ENCODE data around the gene PARK7. TPM values are rescaled to one million over a fixed set of nuclear protein-coding genes. Genes with fewer than 3 reads are reported as not detected.

The PARK7 gene
- polyA plus RNA-seq, 2 donors: 146 to 184 TPM

GRCh38 chr1:8003438-8004112, 42.1 kb downstream of the PARK7 start:
- WGBS, 2 donors: 59 to 63% methylated on average over 6 of the region's 6 CpGs
- Histone ChIP-seq H3K27ac (ENCODE audit: low read depth in 2 of 2, low read length in 1 of 2) (peak overlapping the region; percentile 89 to 99), H3K9me3 (ENCODE audit: control insufficient read depth in 2 of 2, insufficient read depth in 1 of 2, low read depth in 1 of 2, low read length in 1 of 2) (no peaks in the 10 kb centered on the region), H3K27me3 (ENCODE audit: control insufficient read depth in 1 of 2, insufficient read depth in 2 of 2, low read length in 2 of 2) (no peaks in the 10 kb centered on the region), H3K4me3 (ENCODE audit: low read depth in 1 of 2, low read length in 2 of 2) (no peak overlapping the region), H3K4me1 (ENCODE audit: control insufficient read depth in 2 of 2, insufficient read depth in 2 of 2, low read length in 1 of 2) (peaks cover 4 to 7% of the 10 kb centered on the region in 2 donors), H3K36me3 (ENCODE audit: control insufficient read depth in 2 of 2, insufficient read depth in 2 of 2, low read length in 1 of 2) (no peaks in the 10 kb centered on the region)

- H3K4me3 ChIP-seq (ENCODE audit: low read depth in 1 of 2, low read length in 2 of 2): no peak overlapping the region
- no peaks in the 10 kb centered on the region for H3K36me3 ChIP-seq (ENCODE audit: control insufficient read depth in 2 of 2, insufficient read depth in 2 of 2, low read length in 1 of 2)
- H3K9me3 ChIP-seq (ENCODE audit: control insufficient read depth in 2 of 2, insufficient read depth in 1 of 2, low read depth in 1 of 2, low read length in 1 of 2): no peaks in the 10 kb centered on the region
- no peaks in the 10 kb centered on the region for H3K27me3 ChIP-seq (ENCODE audit: control insufficient read depth in 1 of 2, insufficient read depth in 2 of 2, low read length in 2 of 2)
- WGBS, 2 donors: 45 to 63% methylated on average over 18 of the region's 18 CpGs
- H3K27ac ChIP-seq (ENCODE audit: low read depth in 2 of 2, low read length in 1 of 2): peak overlapping the region; percentile 89 to 99
- H3K4me1 ChIP-seq (ENCODE audit: control insufficient read depth in 2 of 2, insufficient read depth in 2 of 2, low read length in 1 of 2): peaks cover 4 to 7% of the 10 kb centered on the region in 2 donors
These were observed 42.7 kb downstream of the PARK7 start for GRCh38 chr1:8004113-8004802.

DNA sequence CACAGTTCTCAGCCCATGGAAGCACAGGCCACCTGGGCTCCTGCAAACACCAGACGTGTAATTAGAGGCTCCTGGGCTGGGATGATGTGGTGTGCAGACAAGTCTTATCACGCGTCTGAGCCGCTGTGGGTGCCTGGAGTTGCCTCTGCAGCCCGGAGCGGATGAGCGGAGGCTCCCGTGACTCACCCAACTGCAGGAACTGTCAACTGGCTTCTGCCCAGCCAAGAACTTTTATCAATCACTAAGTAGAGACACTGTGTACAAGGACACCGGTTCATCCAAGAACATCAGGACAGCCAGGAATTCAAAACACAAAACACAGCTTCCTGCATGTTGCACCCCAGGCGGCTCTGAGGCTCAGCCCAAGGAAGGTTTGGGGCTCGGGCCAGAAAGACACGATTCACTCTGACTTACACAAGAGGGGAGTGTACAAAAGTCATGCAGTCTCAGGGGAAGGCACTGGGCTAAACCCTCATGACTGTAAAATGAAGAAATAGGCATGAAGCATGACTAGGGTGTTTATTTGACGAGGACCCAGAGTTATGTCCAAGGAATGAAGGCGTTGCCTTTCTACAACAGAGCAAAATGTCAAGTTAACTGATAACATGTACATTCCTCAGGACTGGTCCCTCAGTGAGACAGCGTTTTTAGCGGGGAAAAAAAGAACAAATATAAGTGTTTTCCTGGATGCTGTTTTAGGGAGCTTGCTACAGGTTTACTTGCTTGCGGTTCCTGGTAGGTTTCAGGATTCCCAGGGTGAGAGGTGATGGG, 43.5 kb downstream of the PARK7 start:
- Histone ChIP-seq H3K36me3 (ENCODE audit: control insufficient read depth in 2 of 2, insufficient read depth in 2 of 2, low read length in 1 of 2) (peaks cover 0 to 1% of the 10 kb centered on the region in 2 donors), H3K4me1 (ENCODE audit: control insufficient read depth in 2 of 2, insufficient read depth in 2 of 2, low read length in 1 of 2) (peaks cover 4 to 7% of the 10 kb centered on the region in 2 donors), H3K27me3 (ENCODE audit: control insufficient read depth in 1 of 2, insufficient read depth in 2 of 2, low read length in 2 of 2) (no peaks in the 10 kb centered on the region), H3K9me3 (ENCODE audit: control insufficient read depth in 2 of 2, insufficient read depth in 1 of 2, low read depth in 1 of 2, low read length in 1 of 2) (no peaks in the 10 kb centered on the region), H3K27ac (ENCODE audit: low read depth in 2 of 2, low read length in 1 of 2) (peak overlapping the region; percentile 89 to 99), H3K4me3 (ENCODE audit: low read depth in 1 of 2, low read length in 2 of 2) (no peak overlapping the region)
- 25 to 29% methylated on average over 17 of the region's 17 CpGs for WGBS, 2 donors

DNA sequence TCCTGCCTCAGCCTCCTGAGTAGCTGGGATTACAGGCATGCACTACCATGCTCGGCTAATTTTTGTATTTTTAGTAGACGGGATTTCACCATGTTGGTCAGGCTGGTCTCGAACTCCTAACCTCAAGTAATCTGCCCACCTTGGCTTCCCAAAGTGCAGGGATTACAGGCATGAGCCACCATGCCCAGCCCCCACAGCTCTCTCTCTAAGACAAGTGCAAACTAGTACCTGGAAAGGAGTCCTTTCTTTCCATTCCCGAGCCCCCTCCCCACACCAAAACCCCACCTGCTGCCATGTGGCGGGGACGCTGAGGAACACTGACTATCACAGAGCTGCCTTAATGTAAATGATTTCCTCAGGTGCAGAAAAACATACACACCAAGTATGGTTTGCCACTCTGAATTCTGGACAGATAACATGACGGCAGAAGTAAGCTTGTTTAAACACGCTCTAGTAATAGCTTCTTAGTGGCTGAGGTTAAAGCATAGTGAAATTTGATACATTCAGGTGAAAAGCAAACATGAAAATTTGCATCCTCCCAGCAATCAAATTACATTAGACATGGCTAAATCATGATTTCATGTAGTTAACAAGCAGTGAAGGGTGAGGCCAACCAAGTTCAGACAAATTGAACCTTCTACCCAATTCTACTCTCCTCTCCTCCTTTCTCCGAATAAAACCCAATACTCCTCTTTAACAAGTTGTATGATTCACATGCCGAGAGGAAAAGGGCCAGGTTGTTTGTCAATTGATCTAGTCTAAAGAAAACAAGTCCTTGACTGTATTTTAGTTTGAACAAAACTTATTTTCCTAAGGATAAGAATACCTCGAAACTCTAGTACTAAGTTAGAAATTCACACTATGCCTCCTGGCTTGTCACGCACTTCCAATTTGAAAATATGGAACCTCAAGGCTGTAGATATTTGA, 44.8 kb downstream of the PARK7 start:
- Histone ChIP-seq H3K27me3 (ENCODE audit: control insufficient read depth in 1 of 2, insufficient read depth in 2 of 2, low read length in 2 of 2) (no peaks in the 10 kb centered on the region), H3K9me3 (ENCODE audit: control insufficient read depth in 2 of 2, insufficient read depth in 1 of 2, low read depth in 1 of 2, low read length in 1 of 2) (no peaks in the 10 kb centered on the region), H3K27ac (ENCODE audit: low read depth in 2 of 2, low read length in 1 of 2) (peak overlapping the region; percentile 89 to 99), H3K36me3 (ENCODE audit: control insufficient read depth in 2 of 2, insufficient read depth in 2 of 2, low read length in 1 of 2) (peaks cover 0 to 4% of the 10 kb centered on the region in 2 donors), H3K4me1 (ENCODE audit: control insufficient read depth in 2 of 2, insufficient read depth in 2 of 2, low read length in 1 of 2) (peaks cover 4 to 11% of the 10 kb centered on the region in 2 donors), H3K4me3 (ENCODE audit: low read depth in 1 of 2, low read length in 2 of 2) (no peak overlapping the region)
- 61 to 72% methylated on average over 12 of the region's 12 CpGs for WGBS, 2 donors

- H3K4me1 ChIP-seq (ENCODE audit: control insufficient read depth in 2 of 2, insufficient read depth in 2 of 2, low read length in 1 of 2): peaks cover 0 to 7% of the 10 kb centered on the region in 2 donors
- no peak overlapping the region for H3K27ac ChIP-seq (ENCODE audit: low read depth in 2 of 2, low read length in 1 of 2)
- no peak overlapping the region for H3K4me3 ChIP-seq (ENCODE audit: low read depth in 1 of 2, low read length in 2 of 2)
- H3K9me3 ChIP-seq (ENCODE audit: control insufficient read depth in 2 of 2, insufficient read depth in 1 of 2, low read depth in 1 of 2, low read length in 1 of 2): no peaks in the 10 kb centered on the region
- 95 to 97% methylated on average over 18 of the region's 18 CpGs for WGBS, 2 donors
- peaks cover 0 to 7% of the 10 kb centered on the region in 2 donors for H3K36me3 ChIP-seq (ENCODE audit: control insufficient read depth in 2 of 2, insufficient read depth in 2 of 2, low read length in 1 of 2)
- H3K27me3 ChIP-seq (ENCODE audit: control insufficient read depth in 1 of 2, insufficient read depth in 2 of 2, low read length in 2 of 2): no peaks in the 10 kb centered on the region
These were observed 47.8 kb downstream of the PARK7 start for GRCh38 chr1:8009043-8010002.

DNA sequence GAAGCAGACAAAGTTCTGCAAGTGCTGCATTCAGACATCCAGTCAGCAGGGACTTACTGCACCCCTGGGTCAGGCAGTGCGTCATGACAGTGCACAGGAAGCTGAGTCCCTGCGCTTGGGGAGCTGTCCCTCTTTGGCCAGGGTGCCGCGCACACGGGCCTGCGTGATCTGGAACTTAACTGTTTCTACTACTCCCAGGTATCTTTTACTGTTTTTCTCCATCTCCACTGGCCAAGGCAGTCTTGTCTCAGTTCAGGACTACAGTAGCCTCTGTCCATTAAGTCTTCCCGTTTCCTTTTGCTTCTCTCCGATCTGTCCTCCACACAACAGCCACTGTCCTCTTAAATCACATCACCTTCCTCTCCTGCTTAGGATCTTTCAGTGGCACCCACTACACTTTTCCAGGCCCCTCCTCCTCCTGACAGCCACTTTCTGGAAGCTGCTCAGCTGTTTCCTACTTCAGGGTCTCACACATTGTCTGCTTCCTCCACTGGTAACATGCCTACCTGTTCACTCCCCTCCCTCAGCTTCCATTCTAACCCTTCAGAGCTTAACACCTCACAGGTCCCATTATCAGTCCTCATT, 48.7 kb downstream of the PARK7 start:
- Histone ChIP-seq H3K4me3 (ENCODE audit: low read depth in 1 of 2, low read length in 2 of 2) (no peak overlapping the region), H3K4me1 (ENCODE audit: control insufficient read depth in 2 of 2, insufficient read depth in 2 of 2, low read length in 1 of 2) (peaks cover 0 to 6% of the 10 kb centered on the region in 2 donors), H3K27me3 (ENCODE audit: control insufficient read depth in 1 of 2, insufficient read depth in 2 of 2, low read length in 2 of 2) (no peaks in the 10 kb centered on the region), H3K9me3 (ENCODE audit: control insufficient read depth in 2 of 2, insufficient read depth in 1 of 2, low read depth in 1 of 2, low read length in 1 of 2) (no peaks in the 10 kb centered on the region), H3K36me3 (ENCODE audit: control insufficient read depth in 2 of 2, insufficient read depth in 2 of 2, low read length in 1 of 2) (peaks cover 0 to 9% of the 10 kb centered on the region in 2 donors), H3K27ac (ENCODE audit: low read depth in 2 of 2, low read length in 1 of 2) (no peak overlapping the region)
- 82 to 92% methylated on average over 8 of the region's 8 CpGs for WGBS, 2 donors

DNA sequence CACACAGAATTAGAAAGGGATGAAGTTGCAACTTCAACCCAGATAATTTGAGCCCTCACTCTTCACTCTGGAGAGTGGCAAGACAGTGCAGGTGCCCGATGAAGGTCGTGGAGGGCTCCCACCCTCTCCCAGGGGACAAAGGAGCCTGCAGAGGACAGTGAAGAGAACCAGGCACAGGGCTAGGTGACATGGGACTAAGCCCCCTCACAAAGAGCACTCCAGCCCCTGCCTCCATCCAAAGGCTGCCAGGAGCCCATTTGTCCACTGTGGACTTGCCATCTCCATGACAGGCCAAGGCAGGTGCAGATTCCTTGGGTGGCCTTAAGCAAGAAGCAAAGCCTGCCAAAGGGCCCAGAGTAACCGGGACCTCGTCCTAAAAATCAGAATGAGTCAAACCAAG, 49.5 kb downstream of the PARK7 start:
- no peak overlapping the region for H3K4me3 ChIP-seq (ENCODE audit: low read depth in 1 of 2, low read length in 2 of 2)
- no peak overlapping the region for H3K27ac ChIP-seq (ENCODE audit: low read depth in 2 of 2, low read length in 1 of 2)
- H3K27me3 ChIP-seq (ENCODE audit: control insufficient read depth in 1 of 2, insufficient read depth in 2 of 2, low read length in 2 of 2): no peaks in the 10 kb centered on the region
- peaks cover 0 to 6% of the 10 kb centered on the region in 2 donors for H3K4me1 ChIP-seq (ENCODE audit: control insufficient read depth in 2 of 2, insufficient read depth in 2 of 2, low read length in 1 of 2)
- peaks cover 0 to 9% of the 10 kb centered on the region in 2 donors for H3K36me3 ChIP-seq (ENCODE audit: control insufficient read depth in 2 of 2, insufficient read depth in 2 of 2, low read length in 1 of 2)
- WGBS, 2 donors: 61 to 79% methylated on average over 4 of the region's 4 CpGs
- no peaks in the 10 kb centered on the region for H3K9me3 ChIP-seq (ENCODE audit: control insufficient read depth in 2 of 2, insufficient read depth in 1 of 2, low read depth in 1 of 2, low read length in 1 of 2)

Measured in esophagus (tissue), 2 donors.